Sigmoid colon (tissue), 4 donors: ENCODE results near the gene ZNF189.

Source experiments
- CTCF ChIP-seq, 4 experiments: fragments of 450-650 bp in 3 of 4; fragments of 200-600 bp in 1 of 4; IDR thresholded peaks; one replicate each; pipeline ENCODE4 v1.5.1; 2016 to 2019; ENCODE audit warnings: antibody characterized with exemption in 4 of 4, mild to moderate bottlenecking in 3 of 4, moderate library complexity in 2 of 4
- EP300 ChIP-seq, 4 donors: sonication (generic); formaldehyde crosslinking; IDR thresholded peaks; one replicate each; pipeline ENCODE4 v1.6.1; 2017; ENCODE audit warnings: antibody characterized with exemption in 4 of 4
- POLR2A ChIP-seq, 2 donors: fragments of 450-650 bp; IDR thresholded peaks; one replicate each; pipeline ENCODE4 v1.6.1; 2016; ENCODE audit warnings: antibody characterized with exemption in 2 of 2, mild to moderate bottlenecking in 2 of 2, moderate library complexity in 2 of 2

- TF ChIP-seq EP300 (IDR thresholded peaks at IDR 0.05) (no peak), POLR2A (IDR thresholded peaks at IDR 0.05) (no peak), CTCF (IDR thresholded peaks at IDR 0.05) (no peak)
These were observed 29.5 kb downstream of the ZNF189 start for GRCh38 chr9:101427957-101428655.
